ENCODE data around the gene NPBWR2.
"Not testable (repeated sequence)": the region's sequence is repeated elsewhere in the genome, so short reads cannot be mapped to it uniquely, and the experiment has no call there.

The NPBWR2 gene

DNA sequence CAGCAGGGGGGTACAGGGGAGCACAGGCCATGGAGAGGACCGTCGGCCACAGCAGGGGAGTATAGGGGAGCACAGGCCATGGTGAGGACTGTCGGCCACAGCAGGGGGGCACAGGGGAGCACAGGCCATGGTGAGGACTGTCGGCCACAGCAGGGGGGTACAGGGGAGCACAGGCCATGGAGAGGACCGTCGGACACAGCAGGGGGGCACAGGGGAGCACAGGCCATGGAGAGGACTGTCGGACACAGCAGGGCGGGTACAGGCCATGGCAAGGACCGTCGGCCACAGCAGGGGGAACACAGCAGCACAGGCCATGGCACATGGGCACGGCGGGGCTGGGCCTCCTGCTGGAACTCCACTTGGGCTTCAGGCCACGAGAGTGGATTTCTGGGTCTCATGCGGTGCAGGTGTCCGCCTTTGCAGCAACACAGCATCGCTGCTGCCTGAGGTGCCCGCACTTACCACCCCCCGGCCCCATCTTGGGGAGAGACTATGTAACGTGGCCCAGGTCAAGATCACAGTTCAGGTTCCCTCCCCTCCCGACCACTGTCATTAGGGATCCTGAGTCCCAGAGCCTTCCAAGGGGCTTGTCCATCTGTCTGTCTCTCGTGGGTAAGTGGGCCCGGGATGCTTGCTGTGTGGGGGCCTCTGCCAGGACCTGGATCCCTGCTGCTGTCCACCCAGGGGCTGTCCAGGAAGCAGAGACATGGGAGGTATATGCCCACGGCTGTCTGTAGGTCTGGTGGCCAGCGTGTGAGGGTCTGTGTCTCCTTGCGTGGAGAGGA lies 2.5 kb downstream of the NPBWR2 start:
- no peak for DNase-seq (ENCODE audit: low read depth in 1 of 2, low spot score in 1 of 2)

DNA sequence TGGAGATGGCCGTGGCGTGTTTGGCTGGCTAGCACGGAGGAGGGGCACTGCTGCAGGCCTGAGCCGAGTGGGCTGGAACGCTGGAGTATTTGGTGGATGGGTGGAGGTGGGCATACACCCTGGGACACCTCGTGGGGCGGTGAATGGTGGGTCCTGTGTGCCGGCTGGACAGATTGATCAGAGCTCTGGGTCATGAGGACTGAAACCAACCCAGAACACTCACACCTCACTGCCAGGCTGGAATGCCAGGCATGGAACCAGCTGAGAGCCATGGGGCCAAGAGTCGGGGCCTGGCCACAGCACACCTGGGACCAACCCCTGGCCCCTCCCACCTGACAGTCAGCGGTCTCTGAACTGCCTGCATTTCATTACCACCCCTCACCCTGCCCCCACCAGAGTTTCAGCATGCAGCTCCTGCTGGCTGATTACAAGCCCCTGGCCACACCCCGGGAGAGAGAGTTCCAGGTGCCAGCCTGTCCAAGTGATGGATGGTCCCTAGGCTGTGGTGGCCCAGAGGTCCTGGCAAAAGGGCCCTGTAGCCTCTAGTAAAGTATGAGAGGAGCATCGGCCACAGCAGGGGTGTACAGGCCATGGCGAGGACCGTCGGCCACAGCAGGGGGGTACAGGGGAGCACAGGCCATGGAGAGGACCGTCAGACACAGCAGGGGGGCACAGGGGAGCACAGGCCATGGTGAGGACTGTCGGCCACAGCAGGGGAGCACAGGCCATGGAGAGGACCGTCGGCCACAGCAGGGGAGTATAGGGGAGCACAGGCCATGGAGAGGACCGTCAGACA lies 3.3 kb downstream of the NPBWR2 start:
- DNase-seq (ENCODE audit: low read depth in 1 of 2, low spot score in 1 of 2): no peak

DNA sequence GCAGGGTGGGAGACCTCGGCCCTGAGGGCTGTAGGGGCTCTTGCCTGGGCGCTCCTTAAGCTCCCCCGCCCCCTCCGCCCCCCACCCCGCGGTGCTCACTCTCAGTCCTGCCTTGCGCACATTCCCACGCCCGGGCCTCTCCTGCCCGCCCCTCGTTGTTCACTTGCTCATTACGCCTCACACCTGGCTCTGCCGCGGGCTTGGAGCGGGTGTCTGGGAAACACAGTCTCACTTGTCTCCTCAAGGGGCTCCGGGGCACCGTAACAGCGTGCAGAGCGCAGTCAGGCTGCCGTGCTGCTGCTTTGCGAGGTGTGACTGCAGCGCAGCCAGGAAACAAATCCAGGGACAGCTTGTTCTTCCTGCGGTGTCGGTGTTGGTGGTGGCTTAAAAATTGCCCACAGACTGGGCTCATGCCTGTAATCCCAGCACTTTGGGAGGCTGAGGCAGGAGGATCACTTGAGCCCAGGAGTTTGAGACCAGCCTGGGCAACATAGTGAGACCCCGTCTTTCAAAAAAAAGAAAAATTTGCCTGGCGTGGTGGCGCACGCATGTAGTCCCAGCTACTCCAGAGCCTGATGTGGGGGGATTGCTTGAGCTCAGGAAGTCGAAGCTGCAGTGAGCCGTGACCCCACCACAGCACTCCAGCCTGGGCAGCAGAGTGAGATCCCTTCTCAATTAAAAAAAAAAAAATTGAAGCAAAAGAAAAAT lies 4.6 kb downstream of the NPBWR2 start:
- no peak for DNase-seq (ENCODE audit: low read depth in 1 of 2, low spot score in 1 of 2)

DNA sequence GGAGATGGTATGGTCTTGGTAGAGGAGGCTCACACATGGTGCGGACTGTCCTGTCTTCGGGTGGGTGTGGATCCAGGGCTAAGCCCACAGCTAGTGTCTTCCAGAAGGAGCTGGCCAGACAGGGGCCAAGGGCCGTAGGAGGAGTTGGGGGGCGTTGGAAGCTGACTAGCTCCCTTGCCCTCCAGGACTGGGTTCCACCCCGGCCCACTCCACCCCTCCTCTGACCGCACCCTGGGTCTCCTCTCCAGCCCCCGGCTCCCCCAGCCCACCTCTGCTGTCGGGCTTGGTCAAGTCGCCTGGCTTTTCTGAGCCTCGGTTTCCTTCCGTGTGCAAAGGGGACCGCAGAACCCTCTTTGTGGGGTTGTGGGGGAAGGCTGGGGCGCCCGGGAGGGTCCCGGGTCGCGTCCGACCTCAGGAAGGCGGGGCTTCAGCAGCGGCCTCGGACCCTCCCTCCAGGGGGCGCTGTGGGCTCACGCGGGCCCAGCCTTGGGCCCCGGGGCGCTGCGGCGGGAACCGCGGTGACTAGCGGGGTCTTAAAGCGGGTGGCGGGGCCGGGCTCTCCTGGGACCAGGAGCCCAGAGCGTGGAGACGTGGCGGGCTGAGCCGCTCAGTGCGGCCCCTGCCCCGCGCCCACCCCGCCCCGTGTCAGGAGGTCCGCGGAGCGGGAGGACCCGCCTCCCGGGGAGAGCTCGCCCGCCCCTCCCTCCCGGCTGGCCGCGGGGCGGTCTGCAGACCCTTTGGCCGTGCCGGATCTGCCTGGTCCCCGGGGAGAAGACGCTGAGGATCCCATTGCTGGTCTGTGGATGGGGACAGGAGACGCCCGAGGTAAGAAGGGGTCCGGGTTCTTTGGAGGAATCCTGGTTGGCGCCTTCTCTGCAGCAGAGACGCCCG lies 5.4 kb downstream of the NPBWR2 start:
- peak; percentile 45 to 50 for DNase-seq (ENCODE audit: low read depth in 1 of 2, low spot score in 1 of 2)

DNA sequence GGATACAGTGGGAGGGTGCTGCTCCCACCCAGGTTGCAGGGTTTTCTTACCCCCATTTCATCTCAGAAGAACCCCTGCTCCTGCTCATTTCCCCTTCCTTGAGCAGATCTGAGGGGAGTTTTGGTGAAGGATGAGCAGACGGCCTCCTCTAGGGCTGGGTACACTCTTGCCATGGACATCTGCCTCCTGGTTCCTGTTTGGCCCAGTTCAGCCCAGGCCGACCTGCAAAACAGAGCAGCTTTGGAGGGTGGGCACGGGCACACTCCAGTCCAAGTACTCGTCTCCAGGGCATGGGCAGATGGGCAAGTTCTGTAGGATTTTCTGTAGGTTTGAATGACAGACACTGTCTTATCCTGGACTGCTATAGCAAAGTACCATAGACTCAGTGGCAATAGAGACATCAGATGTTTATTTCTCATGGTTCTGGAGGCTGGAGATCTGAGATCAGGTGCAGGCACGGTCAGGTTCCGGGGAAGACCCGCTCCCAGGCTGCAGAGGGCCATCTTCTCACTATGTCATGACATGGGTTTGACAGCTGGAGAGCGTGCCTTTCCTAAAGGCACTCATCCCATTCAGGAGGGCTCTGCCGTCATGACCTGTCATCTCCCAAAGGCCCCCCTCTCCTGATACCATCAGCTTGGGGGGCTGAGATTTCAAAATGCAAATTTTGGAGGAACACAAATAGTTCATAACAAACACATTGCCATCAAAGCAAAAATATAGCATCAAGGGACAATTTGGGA lies 6.2 kb downstream of the NPBWR2 start:
- no peak for DNase-seq (ENCODE audit: low read depth in 1 of 2, low spot score in 1 of 2)

DNA sequence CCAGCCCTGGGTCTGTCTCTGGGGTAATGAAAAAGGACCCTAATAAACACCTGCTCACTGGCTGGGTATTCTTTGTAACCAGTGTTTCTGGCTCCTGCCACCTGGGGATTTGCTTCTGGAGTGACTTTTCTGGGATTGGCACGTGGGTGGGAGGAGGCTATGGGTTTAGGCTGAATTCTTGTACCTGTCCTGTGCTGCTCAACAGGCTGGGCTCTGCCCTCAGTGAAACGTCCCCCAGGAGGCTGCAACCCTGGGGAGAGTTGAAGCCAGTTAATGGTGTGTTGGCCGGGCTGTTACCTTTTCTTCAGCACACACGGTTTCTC lies 6.8 kb downstream of the NPBWR2 start:
- DNase-seq (ENCODE audit: low read depth in 1 of 2, low spot score in 1 of 2): no peak

DNA sequence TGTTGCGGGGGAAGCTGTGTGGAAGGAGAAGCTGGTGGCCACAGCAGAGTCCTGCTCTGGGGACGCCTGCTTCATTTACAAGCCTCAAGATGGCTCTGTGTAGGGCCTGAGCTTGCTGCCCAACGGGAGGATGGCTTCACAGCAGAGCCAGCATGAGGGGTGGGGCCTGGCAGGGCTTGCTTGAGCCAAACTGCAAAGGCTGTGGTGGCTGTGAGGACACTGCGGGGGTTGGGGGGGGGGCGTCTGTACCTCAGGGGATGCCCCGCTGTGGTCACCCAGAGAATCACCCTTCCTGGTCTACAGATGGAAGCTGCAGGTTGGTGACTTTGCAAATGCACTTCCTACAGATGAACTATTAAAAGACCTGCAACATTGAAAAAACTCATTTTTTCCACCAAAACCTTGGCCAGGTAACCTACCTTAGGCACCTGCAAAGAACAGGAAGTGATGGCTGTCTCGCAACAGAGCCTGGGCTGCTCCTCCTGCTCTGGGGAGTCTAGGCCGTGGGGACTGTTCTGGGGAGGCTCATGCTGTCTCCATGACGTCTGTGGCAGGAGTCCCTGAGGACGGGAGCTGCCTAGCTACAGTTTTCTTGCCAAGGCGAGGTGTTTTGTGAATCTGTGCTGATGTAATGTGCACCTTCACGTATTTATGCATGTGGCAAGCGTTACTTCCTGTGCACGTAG lies 7.3 kb downstream of the NPBWR2 start:
- DNase-seq (ENCODE audit: low read depth in 1 of 2, low spot score in 1 of 2): no peak

DNA sequence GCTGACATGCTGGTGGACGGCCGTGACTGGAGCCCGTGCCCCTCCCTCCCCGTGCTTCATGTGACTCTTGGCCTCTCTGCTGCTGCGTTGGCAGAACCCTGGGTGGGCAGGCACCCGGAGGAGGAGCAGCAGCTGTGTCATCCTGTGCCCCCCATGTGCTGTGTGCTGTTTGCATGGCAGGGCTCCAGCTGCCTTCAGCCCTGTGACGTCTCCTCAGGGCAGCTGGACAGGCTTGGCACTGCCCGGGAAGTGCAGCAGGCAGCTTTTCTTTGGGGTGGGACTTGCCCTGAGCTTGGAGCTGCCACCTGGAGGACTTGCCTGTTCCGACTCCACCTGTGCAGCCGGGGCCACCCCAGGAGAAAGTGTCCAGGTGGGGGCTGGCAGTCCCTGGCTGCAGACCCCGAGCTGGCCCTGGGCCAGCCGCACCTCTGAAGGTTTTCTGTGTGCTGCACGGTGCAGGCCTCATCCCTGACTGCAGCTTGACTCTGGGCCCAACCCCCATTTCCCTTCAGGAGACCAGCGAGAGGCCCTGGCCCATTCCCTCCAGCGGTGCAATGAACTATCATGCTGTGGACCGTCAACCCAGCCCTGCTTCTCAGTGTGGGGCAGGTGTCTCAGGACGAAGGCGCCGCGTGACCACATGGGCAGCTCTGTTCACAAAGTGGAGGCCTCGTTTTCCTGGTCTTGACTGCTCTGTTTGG lies 8.1 kb downstream of the NPBWR2 start:
- no peak for DNase-seq (ENCODE audit: low read depth in 1 of 2, low spot score in 1 of 2)

DNA sequence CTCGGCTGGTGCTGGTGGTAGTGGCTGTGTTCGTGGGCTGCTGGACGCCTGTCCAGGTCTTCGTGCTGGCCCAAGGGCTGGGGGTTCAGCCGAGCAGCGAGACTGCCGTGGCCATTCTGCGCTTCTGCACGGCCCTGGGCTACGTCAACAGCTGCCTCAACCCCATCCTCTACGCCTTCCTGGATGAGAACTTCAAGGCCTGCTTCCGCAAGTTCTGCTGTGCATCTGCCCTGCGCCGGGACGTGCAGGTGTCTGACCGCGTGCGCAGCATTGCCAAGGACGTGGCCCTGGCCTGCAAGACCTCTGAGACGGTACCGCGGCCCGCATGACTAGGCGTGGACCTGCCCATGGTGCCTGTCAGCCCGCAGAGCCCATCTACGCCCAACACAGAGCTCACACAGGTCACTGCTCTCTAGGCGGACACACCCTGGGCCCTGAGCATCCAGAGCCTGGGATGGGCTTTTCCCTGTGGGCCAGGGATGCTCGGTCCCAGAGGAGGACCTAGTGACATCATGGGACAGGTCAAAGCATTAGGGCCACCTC lies 8.8 kb downstream of the NPBWR2 start:
- no peak for DNase-seq (ENCODE audit: low read depth in 1 of 2, low spot score in 1 of 2)

DNA sequence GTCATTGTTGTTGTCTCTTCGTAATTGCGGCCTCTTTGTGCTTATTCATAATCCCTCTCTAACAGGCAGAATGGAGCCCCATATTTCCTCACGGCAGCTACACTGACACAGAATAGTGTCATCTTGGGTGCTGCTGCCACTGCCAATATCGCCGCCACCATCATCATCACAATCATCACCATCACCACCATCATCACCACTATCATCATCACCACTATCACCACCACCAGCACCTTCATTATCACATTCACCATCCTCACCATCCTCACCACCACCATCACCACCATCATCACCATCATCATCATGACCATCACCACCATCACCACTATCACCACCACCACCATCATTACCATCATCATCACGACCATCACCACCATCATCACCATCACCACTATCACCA lies 10.8 kb downstream of the NPBWR2 start:
- DNase-seq (ENCODE audit: low read depth in 1 of 2, low spot score in 1 of 2): no peak

DNA sequence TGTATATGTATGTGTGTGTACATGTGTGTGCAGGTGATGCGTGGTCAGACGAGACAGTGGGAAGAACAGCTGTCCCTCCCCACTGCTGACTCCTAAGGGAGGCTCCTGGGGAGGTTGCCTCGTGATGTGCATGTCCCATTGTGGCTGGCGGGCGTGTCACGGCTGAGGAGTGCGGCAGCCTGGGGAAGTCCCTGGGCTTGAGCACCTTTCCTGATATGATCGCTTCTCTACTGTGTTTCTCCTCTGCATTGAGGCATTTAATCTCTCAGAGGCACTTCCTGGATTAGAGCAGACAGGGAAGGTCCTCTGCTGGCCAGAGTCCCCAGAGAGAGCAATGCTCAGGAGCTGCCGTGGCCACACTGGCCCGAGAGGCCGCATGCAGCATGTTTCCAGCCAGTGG lies 11.4 kb downstream of the NPBWR2 start:
- no peak for DNase-seq (ENCODE audit: low read depth in 1 of 2, low spot score in 1 of 2)

DNA sequence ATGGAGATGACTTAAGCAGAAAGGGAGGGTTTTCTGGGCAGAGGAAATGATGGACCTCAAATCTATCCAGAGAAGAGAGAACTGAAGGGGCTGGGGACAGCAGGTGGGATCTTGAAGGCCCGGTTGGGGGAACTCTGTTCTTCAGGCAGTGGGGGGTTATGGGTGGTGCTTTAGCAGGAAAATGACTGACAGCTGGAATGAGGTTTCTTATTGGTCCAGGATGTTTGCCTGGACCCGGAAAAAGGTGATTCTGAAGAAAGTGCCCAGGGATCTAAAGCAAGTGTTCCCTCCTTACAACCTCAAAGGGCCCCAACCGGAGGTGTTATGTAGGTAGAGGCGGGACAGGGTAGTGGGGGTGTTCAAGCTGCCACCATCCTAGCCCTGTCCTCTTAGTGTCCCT lies 11.9 kb downstream of the NPBWR2 start:
- no peak for DNase-seq (ENCODE audit: low read depth in 1 of 2, low spot score in 1 of 2)

DNA sequence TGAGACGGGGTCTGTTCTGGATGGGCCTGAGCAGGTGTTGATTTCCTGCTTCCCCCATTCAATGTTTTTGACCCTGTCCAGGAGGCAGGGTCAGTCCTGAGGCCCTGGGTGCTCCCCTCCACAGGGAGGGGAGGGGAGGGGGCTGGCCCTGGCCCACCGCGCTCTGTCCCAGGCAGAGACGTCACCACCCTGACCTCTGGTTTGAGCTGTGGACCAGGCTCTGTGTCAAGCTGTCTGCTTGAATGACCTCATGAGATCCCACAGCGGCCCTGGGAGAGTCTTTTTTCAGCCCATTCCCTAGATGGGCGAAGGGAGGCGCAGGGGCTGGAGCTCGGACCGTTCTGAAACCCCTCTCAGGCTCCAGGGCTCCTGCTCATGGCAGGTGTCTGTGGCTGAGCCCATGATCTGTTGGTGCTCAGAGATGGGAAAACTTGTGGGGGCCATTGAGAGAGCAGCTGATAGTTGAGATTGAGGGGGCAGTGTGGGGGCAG lies 14.3 kb downstream of the NPBWR2 start:
- DNase-seq (ENCODE audit: low read depth in 1 of 2, low spot score in 1 of 2): no peak

DNA sequence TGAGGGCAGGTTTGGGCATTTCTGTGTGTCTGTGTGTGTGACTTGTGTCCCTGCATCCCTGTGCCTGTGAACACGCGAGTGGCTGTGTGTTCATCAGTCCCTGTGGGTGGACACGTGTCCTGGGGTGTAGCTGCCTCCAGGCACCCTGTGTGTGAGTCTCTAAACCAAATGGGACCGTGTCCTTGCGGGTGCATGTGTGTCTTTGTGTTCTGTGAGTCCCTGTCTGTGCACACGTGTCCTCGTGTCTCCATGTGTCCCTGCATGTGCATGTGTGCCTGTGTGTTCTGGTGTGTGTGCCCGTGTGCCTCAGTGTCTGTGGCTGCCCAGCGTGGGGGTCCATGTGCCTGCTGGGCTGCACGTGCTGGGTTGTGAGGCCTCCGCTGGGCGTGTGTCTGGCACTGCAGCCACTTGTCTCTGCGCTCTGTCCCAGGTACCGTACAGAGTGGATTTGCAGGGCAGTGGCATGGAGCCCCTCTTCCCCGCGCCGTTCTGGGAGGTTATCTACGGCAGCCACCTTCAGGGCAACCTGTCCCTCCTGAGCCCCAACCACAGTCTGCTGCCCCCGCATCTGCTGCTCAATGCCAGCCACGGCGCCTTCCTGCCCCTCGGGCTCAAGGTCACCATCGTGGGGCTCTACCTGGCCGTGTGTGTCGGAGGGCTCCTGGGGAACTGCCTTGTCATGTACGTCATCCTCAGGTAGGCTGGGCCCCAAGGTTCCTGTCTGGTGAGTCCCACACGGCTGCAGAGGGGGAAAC lies 14.9 kb downstream of the NPBWR2 start:
- DNase-seq (ENCODE audit: low read depth in 1 of 2, low spot score in 1 of 2): no peak

DNA sequence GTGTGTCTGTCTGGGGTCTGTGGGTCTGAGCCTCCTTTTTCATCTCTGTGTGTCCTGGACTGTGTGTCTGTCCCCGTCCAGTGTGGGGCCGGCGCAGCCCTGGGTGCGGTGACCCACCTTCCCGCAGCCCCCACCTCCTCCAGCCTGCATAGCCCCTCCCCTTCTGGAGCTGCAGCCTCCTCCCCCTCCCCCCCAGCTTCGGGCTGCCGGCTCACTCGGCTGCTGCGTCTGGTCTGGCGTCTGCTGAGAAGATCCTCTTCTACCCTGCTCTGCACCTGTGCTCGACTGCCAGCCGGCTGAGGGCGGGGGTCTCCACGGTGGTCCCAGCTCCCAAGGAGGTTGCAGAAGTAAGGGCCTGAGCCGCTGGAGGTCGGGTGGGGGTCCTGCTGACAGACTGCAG lies 15.6 kb downstream of the NPBWR2 start:
- no peak for DNase-seq (ENCODE audit: low read depth in 1 of 2, low spot score in 1 of 2)

DNA sequence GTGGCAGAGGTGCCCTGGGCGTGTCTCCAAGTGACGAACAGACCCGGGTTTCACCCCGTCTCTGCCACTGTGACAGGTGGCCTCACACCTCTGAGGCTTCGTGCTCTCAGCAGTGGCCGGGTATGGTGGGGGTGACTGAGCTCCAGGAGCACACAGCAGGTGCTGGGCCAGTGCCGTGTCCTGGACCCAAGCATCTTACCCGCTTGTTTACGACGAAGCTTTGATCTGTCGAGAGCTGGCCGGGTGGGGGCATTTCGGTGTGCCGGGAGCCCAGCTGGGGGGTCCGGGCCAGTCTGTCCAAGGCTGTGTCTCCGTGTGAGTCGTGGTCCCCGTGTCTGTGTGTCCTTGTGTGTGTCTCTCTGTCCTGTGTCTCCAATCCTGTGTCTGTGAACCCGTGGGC lies 16.0 kb downstream of the NPBWR2 start:
- no peak for DNase-seq (ENCODE audit: low read depth in 1 of 2, low spot score in 1 of 2)

DNA sequence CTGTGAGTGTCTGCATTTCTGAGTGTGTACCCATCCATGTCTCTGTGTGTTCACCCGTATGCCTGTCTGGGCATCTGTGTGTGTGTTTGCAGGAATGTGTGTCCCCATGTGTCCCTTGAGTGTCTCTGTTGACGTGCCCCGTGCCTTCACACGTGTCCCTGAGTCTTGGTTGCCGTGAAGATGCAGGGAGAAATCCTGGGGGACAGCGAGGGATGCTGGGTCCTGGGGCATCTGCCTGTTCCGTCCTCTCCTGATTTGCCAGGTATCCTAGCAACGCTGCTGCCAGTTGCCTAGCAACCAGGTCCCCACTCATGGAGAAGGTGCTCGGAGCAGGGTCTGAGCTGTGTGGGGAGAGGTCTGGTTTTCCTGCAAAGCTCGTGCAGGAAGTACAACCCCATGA lies 17.2 kb downstream of the NPBWR2 start:
- DNase-seq (ENCODE audit: low read depth in 1 of 2, low spot score in 1 of 2): no peak

DNA sequence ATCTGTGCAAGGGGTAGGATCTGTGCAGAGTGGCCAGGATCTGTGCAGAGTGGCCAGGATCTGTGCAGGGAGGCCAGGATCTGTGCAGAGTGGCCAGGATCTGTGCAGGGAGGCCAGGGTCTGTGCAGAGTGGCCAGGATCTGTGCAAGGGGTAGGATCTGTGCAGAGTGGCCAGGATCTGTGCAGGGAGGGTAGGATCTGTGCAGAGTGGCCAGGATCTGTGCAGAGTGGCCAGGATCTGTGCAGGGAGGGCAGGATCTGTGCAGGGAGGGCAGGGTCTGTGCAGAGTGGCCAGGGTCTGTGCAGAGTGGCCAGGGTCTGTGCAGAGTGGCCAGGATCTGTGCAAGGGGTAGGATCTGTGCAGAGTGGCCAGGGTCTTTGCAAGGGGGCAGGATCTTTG lies 18.8 kb downstream of the NPBWR2 start:
- not testable (repeated sequence) for DNase-seq (ENCODE audit: low read depth in 1 of 2, low spot score in 1 of 2)

Data from activated CD4-positive, alpha-beta T cell treated with anti-CD3 and anti-CD28 coated beads, Interleukin-2, amount 50 U/mL, for 24 hours (primary cell).